ENCODE data around the gene CCL5.
A peak's percentile ranks its signal among the peaks of the same experiment; 100 is the strongest.

Gene CCL5

GRCh38 chr17:35867574-35867973, 12.6 kb downstream of the CCL5 start:
- no peak for DNase-seq (ENCODE audit: low spot score)

- DNase-seq (ENCODE audit: low spot score): no peak
Observed at GRCh38 chr17:35866341-35866950, 13.7 kb downstream of the CCL5 start.

DNA sequence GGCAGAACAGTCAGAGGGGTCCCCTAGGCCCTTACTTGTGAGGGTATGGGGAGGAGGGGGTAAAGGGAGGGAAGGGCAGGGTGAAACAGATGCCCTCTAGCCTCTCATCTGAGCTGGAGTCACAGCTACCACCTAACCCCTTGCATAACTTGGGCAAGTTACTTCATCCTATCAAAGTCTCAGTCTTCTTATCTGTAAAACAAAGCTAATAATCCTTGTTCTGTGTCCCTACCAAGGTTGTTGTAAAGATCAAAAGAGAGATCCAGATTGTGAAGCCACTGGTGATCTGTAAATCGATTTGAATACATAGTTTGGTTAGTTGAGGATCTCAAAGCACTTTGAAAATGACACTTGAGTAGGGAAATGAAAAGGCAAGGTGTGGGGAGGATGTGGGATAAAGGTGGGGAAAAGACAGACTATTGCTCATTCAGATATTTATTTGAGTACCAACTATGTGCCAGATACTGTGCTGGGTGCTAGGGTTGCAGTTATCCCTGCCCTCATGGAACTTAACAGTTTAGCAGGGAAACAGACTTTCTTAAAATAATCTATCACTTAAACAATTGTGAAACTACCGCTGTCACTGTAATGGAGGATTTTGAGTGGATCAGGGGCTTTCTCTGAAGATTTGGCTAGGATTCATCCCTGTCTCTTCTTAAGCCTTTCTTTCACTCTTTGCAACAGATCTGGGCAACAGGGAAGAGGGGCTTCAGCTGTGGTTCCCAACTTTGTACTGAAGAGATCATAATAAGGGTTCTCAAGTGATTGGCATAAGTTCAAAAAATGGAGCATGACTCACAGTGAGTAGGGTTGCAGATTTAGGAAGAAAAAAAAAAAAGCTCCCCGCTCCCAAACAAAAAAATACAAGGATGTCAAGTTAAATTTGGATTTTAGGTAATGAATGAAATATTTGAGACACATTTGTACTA, 14.5 kb downstream of the CCL5 start:
- DNase-seq (ENCODE audit: low spot score): no peak

GRCh38 chr17:35864853-35865252, 15.3 kb downstream of the CCL5 start:
- DNase-seq (ENCODE audit: low spot score): no peak

GRCh38 chr17:35856603-35857002, 23.6 kb downstream of the CCL5 start:
- DNase-seq (ENCODE audit: low spot score): no peak

- DNase-seq (ENCODE audit: low spot score): no peak
Observed at GRCh38 chr17:35855965-35856364, 24.2 kb downstream of the CCL5 start.

GRCh38 chr17:35849469-35850348, 30.5 kb downstream of the CCL5 start:
- peak; percentile 48 for DNase-seq (ENCODE audit: low spot score)

- no peak for DNase-seq (ENCODE audit: low spot score)
Observed at GRCh38 chr17:35847633-35848373, 32.4 kb downstream of the CCL5 start.

GRCh38 chr17:35847006-35847405, 33.2 kb downstream of the CCL5 start:
- DNase-seq (ENCODE audit: low spot score): no peak

DNA sequence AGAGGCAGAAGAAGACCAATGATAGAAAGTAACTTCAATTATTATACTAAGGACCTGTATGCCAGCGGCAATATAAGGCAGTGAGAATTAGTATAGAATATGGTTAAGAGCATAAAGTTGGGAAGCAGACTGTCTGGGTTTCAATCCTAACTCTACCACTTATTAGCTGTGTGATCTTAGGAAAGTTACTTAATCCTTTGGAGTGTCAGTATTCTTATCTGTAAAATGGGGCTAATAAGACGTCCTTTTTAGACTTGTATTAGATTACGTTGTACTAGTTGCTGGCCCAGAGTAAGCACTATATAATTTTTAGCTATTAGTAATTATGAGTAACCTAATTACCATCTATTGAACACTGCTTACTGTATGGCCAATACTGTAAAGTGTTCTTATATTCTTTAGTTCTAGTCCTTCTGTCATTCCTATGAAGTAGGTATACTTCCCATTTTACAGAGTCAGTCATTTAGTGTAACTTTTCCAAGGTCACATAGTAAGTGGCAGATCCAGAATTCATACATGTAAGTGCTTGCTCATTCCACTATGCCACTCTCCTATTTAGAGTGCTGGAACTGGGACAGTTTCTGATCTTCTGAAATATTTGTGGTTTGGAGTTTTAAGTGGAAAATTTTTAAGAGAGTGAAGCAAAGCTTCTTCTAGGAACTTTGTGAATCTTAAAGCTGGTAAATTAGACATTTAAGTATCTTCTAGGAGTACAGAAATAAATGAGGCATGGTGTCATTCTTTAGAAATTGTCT, 33.9 kb downstream of the CCL5 start:
- DNase-seq (ENCODE audit: low spot score): no peak

- DNase-seq (ENCODE audit: low spot score): no peak
Observed at GRCh38 chr17:35844547-35844946, 35.6 kb downstream of the CCL5 start.

- DNase-seq (ENCODE audit: low spot score): no peak
Observed at GRCh38 chr17:35843698-35844097, 36.5 kb downstream of the CCL5 start.

DNA sequence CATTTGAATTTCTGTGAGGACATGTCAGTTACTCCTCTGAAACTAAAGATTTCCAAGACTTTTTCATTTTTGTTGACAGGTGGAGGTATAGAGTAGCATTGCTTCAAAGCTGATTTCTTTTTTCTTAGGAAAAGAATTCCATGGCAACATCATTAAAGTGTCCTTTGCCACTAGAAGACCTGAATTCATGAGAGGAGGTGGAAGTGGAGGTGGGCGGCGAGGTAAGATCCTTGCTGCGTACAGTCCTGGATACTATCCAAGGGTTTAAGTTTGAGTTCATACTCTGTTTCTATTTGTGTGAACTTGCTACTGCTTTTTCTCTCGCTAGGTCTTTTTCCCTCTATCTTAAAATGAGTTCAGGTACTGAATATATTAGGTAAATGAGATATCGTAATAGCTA, 37.9 kb downstream of the CCL5 start:
- DNase-seq (ENCODE audit: low spot score): no peak

DNA sequence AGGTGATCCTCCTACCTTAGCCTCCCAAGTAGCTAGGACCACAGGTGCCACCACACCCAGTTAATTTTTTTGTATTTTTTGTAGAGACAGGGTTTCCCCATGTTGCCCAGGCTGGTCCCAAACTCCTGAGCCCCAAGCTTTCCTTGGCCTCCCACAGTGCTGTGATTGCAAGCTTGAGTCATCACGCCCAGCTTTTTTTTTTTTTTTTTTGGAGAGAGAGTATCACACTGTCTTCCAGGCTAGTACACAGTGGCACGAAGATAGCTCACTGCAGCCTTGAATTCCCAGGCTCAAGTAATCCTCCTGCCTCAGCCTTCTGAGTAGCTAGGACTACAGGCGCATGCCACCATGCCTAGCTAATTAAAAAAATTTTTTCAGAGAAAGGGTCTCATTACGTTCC, 38.7 kb downstream of the CCL5 start:
- DNase-seq (ENCODE audit: low spot score): no peak

GRCh38 chr17:35841101-35841500, 39.1 kb downstream of the CCL5 start:
- no peak for DNase-seq (ENCODE audit: low spot score)

DNA sequence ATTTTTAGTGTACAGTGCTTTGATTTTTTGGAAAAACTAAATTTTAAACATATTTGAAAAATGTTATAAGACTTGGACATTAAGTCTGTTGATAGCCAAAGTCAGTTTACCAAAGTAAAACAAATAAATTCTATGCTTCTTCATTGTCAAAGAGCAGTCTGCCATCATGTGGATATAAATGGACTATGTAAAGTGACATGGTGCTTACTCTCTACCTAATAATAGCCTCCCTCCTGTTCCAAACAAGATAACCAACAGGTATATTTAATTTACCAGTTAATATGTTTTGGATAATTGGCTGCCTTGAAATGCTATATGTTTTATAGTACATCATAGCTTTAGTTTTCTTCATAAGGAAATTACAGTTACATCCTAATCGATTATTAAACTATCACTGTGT, 55.0 kb downstream of the CCL5 start:
- no peak for DNase-seq (ENCODE audit: low spot score)

All from LoVo (cell line).